HepG2 (cell line): ENCODE measurements around the gene CFAP206. TPM values are rescaled to one million over a fixed set of nuclear protein-coding genes. Genes with fewer than 3 reads are reported as not detected.

ENCODE experiments used
- DR1 ChIP-seq: sonication (generic); formaldehyde crosslinking; IDR thresholded peaks from 2 replicates; pipeline ENCODE4 v1.8.0; 2021; ENCODE audit warnings: mild to moderate bottlenecking, missing genetic modification reagents, inconsistent platforms
- ELF4 ChIP-seq: sonication (generic); formaldehyde crosslinking; IDR thresholded peaks from 2 replicates; pipeline ENCODE4 v1.5.0; 2020; ENCODE audit warnings: missing genetic modification reagents, mild to moderate bottlenecking, moderate library complexity, borderline replicate concordance
- MTERF4 ChIP-seq: sonication (generic); formaldehyde crosslinking; IDR thresholded peaks from 2 replicates; pipeline ENCODE4 v1.8.0; 2023; ENCODE audit warnings: mild to moderate bottlenecking, missing genetic modification reagents
- MXI1 ChIP-seq: IDR thresholded peaks from 3 replicates; pipeline ENCODE4 v1.6.1; 2012; ENCODE audit warnings: low read depth, low read length, inconsistent platforms, borderline replicate concordance
- MYNN ChIP-seq: sonication (generic); formaldehyde crosslinking; IDR thresholded peaks from 2 replicates; pipeline ENCODE4 v1.4.0; 2020; ENCODE audit warnings: mild to moderate bottlenecking, low read depth, missing genetic modification reagents
- SP5 ChIP-seq: IDR thresholded peaks from 2 replicates; pipeline ENCODE4 v1.6.1; 2016; ENCODE audit warnings: low read depth, borderline replicate concordance
- SPEN ChIP-seq: sonication (generic); formaldehyde crosslinking; IDR thresholded peaks from 2 replicates; pipeline ENCODE4 v1.5.1; 2020; ENCODE audit warnings: low read depth, mild to moderate bottlenecking, missing genetic modification reagents
- TGIF2 ChIP-seq: IDR thresholded peaks from 2 replicates; pipeline ENCODE4 v1.6.1; 2016; ENCODE audit warnings: control low read depth, missing compliant biosample characterization
- TRIM22 ChIP-seq: fragments of 450-650 bp; IDR thresholded peaks from 2 replicates; pipeline ENCODE4 v1.6.1; 2017
- UBTF ChIP-seq: sonication (generic); formaldehyde crosslinking; IDR thresholded peaks from 2 replicates; pipeline ENCODE4 v1.4.0; 2020; ENCODE audit warnings: mild to moderate bottlenecking, missing genetic modification reagents
- YEATS4 ChIP-seq: sonication (generic); formaldehyde crosslinking; IDR thresholded peaks from 2 replicates; pipeline ENCODE4 v1.4.0; 2020; ENCODE audit warnings: missing genetic modification reagents, borderline replicate concordance
- ZBTB26 ChIP-seq: IDR thresholded peaks from 2 replicates; pipeline ENCODE4 v1.6.1; 2016; ENCODE audit warnings: missing compliant biosample characterization, missing genetic modification reagents, borderline replicate concordance
- ZBTB39 ChIP-seq: sonication (generic); formaldehyde crosslinking; IDR thresholded peaks from 2 replicates; pipeline ENCODE4 v1.5.0; 2020; ENCODE audit warnings: missing genetic modification reagents
- ZMYM2 ChIP-seq: sonication (generic); formaldehyde crosslinking; IDR thresholded peaks from 2 replicates; pipeline ENCODE4 v1.8.0; 2022; ENCODE audit warnings: mild to moderate bottlenecking, missing genetic modification reagents
- ZNF138 ChIP-seq: sonication (generic); formaldehyde crosslinking; IDR thresholded peaks from 2 replicates; pipeline ENCODE4 v1.5.0; 2020; ENCODE audit warnings: mild to moderate bottlenecking, low read depth, missing genetic modification reagents
- ZNF329 ChIP-seq: sonication (generic); formaldehyde crosslinking; IDR thresholded peaks from 2 replicates; pipeline ENCODE4 v1.9.0; 2021; ENCODE audit warnings: low read depth, mild to moderate bottlenecking, missing genetic modification reagents
- ZNF333 ChIP-seq: sonication (generic); formaldehyde crosslinking; IDR thresholded peaks from 2 replicates; pipeline ENCODE4 v1.4.0; 2020; ENCODE audit warnings: mild to moderate bottlenecking, missing genetic modification reagents, borderline replicate concordance
- ZNF562 ChIP-seq: sonication (generic); formaldehyde crosslinking; IDR thresholded peaks from 2 replicates; pipeline ENCODE4 v1.8.0; 2022; ENCODE audit warnings: missing genetic modification reagents, borderline replicate concordance
- ZNF788 ChIP-seq: sonication (generic); formaldehyde crosslinking; IDR thresholded peaks from 2 replicates; pipeline ENCODE4 v1.5.0; 2020; ENCODE audit warnings: mild to moderate bottlenecking, missing genetic modification reagents, borderline replicate concordance
- ZNF83 ChIP-seq: sonication (generic); formaldehyde crosslinking; IDR thresholded peaks from 2 replicates; pipeline ENCODE4 v1.4.0; 2020; ENCODE audit warnings: missing genetic modification reagents, mild to moderate bottlenecking, borderline replicate concordance
- polyA plus RNA-seq, 8 experiments: library from polyadenylated mRNA; depleted of rRNA in 3 of 8; stranded (reverse) in 7 of 8; unstranded in 1 of 8; fragments of >200 nt; fragmentation: Illumina TruSeq in 4 of 8; extraction: Trizol in 4 of 8; gene quantifications; 2 replicates each; pipeline versions ENCODE4 v1.2.1 to v1.2.3, GENCODE V29; 2011 to 2016; ENCODE audit warnings: low read depth in 4 of 8, missing spikeins in 1 of 8, mixed read lengths in 1 of 8; ENCODE audit not compliant: insufficient read depth in 1 of 8
- total RNA-seq, 5 experiments: library from RNA; depleted of rRNA; stranded (reverse); fragments of >200 nt; fragmentation: Illumina TruSeq; extraction: Trizol; gene quantifications; 2 replicates each; pipeline ENCODE4 v1.2.3, GENCODE V29; 2016; ENCODE audit warnings: low read depth in 1 of 5

The CFAP206 gene
- total and polyA plus RNA-seq, 2 of the 13 experiments (the other 11 are each of a cell fraction or from before 2014, with no cell fraction given), result not detected

GRCh38 chr6:87472525-87473418 lies 65.0 kb downstream of the CFAP206 start, which contains the start of gene SLC35A1 (continued):
- TF ChIP-seq ELF4 (CRISPR knock-in tag) (peak; percentile 61; the same call in 1 of the 2 replicates), ZBTB39 (CRISPR knock-in tag) (no peak), SPEN (peak; percentile 75), ZNF562 (CRISPR knock-in tag) (no peak), ZNF83 (CRISPR knock-in tag) (no peak; the same call in 1 of the 2 replicates), ZMYM2 (CRISPR knock-in tag) (peak; percentile 48; the same call in 1 of the 2 replicates), ZNF333 (CRISPR knock-in tag) (peak; percentile 98), SP5 (CRISPR knock-in tag) (0 out of 2 replicates have a peak, but pooled peaks have one; percentile 56), TGIF2 (peak; percentile 58; the same call in 1 of the 2 replicates), MTERF4 (CRISPR knock-in tag) (peak; percentile 77; the same call in 1 of the 2 replicates), ZNF138 (0 out of 2 replicates have a peak, but pooled peaks have one; percentile 61), ZBTB26 (peak; percentile 20; the same call in 1 of the 2 replicates), TRIM22 (no peak), ZNF788 (CRISPR knock-in tag) (peak; percentile 53; the same call in 1 of the 2 replicates), MYNN (0 out of 2 replicates have a peak, but pooled peaks have one; percentile 48), UBTF (peak; percentile 96), DR1 (peak; percentile 53; the same call in 1 of the 2 replicates), MXI1 (peak; percentile 28; the same call in 1 of the 3 replicates), ZNF329 (peak; percentile 39; the same call in 1 of the 2 replicates), YEATS4 (CRISPR knock-in tag) (peak; percentile 92)
